IPS DF 6.9 (cell line): Measurements from ENCODE around the gene SUCO.

Experiments
- DNase-seq: peaks from one replicate; pipeline ENCODE4 v3.0.0-alpha.2; 2013; ENCODE audit warnings: low read depth, low spot score
- H3K27ac ChIP-seq: one replicate; pipeline ENCODE4 v1.5.1; 2013; ENCODE audit warnings: low read length, control low read depth
- H3K27me3 ChIP-seq: 2 replicates; pipeline ENCODE4 v1.6.1; 2013; ENCODE audit warnings: mild to moderate bottlenecking, low read length; ENCODE audit not compliant: control insufficient read depth, insufficient read depth
- H3K36me3 ChIP-seq: 2 replicates; pipeline ENCODE4 v1.6.1; 2013; ENCODE audit warnings: low read length; ENCODE audit not compliant: control insufficient read depth, insufficient read depth
- H3K4me1 ChIP-seq: 2 replicates; pipeline ENCODE4 v1.6.1; 2013; ENCODE audit warnings: low read length; ENCODE audit not compliant: control insufficient read depth, insufficient read depth
- H3K4me3 ChIP-seq: 2 replicates; pipeline ENCODE4 v1.5.1; 2013; ENCODE audit warnings: mild to moderate bottlenecking, low read length
- H3K9me3 ChIP-seq: 2 replicates; pipeline ENCODE4 v1.6.1; 2013; ENCODE audit warnings: low read length, inconsistent platforms; ENCODE audit not compliant: control insufficient read depth, insufficient read depth
- WGBS: extraction: QIAGEN DNeasy Blood & Tissue Kit; methylation state at CpG from one replicate; pipeline ENCODE4 v1.1.7; 2013; ENCODE audit warnings: mixed read lengths, missing lambda C conversion rate; ENCODE audit not compliant: insufficient read length, insufficient coverage; 5-methylcytosine and 5-hydroxymethylcytosine counted together

SUCO gene, protein sequence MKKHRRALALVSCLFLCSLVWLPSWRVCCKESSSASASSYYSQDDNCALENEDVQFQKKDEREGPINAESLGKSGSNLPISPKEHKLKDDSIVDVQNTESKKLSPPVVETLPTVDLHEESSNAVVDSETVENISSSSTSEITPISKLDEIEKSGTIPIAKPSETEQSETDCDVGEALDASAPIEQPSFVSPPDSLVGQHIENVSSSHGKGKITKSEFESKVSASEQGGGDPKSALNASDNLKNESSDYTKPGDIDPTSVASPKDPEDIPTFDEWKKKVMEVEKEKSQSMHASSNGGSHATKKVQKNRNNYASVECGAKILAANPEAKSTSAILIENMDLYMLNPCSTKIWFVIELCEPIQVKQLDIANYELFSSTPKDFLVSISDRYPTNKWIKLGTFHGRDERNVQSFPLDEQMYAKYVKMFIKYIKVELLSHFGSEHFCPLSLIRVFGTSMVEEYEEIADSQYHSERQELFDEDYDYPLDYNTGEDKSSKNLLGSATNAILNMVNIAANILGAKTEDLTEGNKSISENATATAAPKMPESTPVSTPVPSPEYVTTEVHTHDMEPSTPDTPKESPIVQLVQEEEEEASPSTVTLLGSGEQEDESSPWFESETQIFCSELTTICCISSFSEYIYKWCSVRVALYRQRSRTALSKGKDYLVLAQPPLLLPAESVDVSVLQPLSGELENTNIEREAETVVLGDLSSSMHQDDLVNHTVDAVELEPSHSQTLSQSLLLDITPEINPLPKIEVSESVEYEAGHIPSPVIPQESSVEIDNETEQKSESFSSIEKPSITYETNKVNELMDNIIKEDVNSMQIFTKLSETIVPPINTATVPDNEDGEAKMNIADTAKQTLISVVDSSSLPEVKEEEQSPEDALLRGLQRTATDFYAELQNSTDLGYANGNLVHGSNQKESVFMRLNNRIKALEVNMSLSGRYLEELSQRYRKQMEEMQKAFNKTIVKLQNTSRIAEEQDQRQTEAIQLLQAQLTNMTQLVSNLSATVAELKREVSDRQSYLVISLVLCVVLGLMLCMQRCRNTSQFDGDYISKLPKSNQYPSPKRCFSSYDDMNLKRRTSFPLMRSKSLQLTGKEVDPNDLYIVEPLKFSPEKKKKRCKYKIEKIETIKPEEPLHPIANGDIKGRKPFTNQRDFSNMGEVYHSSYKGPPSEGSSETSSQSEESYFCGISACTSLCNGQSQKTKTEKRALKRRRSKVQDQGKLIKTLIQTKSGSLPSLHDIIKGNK (N-terminal part only)

DNA sequence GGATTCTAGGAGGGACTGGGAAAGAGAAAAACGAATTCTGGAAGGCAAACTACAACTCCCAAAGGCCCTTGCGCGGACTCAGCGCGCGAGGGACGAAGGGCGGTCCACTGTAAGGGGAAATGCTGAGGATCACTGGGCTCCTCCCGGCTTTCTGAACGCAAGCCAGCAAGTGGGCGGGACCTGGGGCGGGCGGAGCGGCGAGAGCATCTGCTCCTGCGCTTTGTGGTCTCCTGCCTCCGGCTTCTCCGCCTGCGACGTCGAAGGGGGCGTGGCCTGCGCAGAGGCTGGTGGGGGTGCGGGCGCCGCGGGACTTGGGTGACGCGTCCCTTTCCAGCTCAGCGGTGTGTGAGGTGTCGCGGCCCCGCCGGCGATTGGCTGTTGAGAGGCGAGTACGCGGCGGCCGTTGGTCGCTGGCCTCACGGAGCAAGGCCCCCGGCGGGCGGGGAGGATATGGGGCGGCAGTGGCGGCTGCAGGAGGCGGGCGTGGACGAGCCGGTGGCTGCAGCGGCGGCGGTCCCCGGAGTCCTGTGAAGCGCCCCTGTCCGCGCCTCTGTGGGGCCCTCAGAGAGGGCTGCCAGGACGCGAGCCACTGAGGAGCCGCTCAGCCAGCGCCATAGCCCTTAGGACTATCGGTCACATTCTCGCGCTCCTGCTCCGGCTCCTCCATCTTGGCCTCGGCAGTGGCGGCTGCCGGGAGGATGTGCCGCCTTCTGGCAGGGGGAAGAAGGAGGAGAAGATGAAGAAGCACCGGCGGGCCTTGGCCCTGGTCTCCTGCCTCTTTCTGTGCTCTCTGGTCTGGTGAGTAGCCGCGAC is at the start of gene SUCO:
Gene SUCO (plus strand): TSS at position 451 of the 813 bp plus-strand sequence. CDS start 286 bp downstream, at position 737.
- Histone ChIP-seq H3K4me1 (no peaks in the 10 kb centered on the region), H3K27me3 (no peaks in the 10 kb centered on the region), H3K27ac (no peak within 1 kb of the TSS), H3K9me3 (no peaks in the 10 kb centered on the region), H3K36me3 (no peaks in the 10 kb centered on the region), H3K4me3 (peak within 1 kb of the TSS; percentile 90)
- peak; percentile 93 for DNase-seq
- no CpG with 5 or more reads among the region's 74 CpGs for WGBS

DNA sequence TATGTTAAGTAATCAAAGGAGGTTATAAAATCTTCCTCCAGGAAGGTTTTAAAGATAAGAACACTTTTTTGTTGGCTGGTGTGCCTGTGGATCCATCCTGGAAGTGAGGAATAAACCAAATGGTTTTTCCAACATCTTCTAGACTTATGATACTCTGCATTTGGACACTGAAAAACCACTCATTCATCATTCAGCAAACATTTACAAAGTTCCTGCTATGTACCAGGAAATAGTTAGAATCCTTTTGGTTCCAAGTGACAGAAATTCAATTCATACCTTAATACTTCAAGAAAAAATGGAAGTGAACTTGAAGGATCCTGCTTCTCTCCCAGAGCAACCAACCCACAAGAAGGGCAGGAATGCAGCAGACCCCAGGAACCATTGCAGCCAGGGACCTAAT is 49.5 kb upstream of the SUCO start:
- Histone ChIP-seq H3K27me3 (no peaks in the 10 kb centered on the region; the same call in 1 of the 2 replicates), H3K9me3 (no peaks in the 10 kb centered on the region), H3K27ac (no peak overlapping the region), H3K36me3 (no peaks in the 10 kb centered on the region), H3K4me3 (no peak overlapping the region), H3K4me1 (no peaks in the 10 kb centered on the region)
- no peak for DNase-seq

DNA sequence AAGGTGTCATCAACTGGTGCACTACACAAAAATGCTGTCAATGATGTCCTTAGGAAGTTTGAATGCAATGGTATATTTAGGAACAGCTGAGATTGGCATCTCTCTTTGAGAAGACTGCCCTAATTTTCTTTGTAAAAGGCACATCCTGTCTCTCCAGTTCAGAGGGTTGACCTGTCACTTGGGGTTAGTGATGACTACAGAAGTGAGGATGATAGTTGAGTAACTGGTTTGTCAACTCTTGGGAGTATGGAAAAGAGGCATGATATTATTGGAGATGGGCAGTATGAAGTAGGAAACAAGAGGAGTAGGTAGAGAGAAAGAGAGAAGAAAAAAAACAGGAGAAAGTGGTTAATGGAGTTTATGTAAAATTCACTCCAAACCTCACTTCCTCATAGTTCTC is 48.7 kb upstream of the SUCO start:
- DNase-seq = no peak
- Histone ChIP-seq H3K27me3 (no peaks in the 10 kb centered on the region; the same call in 1 of the 2 replicates), H3K9me3 (no peaks in the 10 kb centered on the region), H3K4me1 (no peaks in the 10 kb centered on the region), H3K4me3 (no peak overlapping the region), H3K36me3 (no peaks in the 10 kb centered on the region), H3K27ac (no peak overlapping the region)

DNA sequence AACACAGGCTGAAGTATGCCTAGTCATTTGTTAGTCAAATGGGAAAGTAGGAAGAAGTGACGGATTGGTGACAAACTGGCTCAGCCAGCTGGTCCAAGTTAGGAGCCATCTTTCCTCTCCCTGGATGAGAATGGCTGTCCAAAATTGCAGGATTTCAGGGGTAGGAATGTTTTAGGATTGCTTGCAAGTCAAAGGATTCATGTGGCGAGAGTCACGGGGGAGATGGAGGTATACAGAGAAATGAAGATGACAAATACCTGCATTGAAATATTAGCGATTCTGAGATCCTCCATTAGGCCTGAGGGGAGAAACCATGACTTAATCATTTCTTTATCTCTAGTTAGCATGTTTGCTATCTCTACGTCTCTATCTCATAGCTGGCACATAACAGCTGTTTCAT is 47.3 kb upstream of the SUCO start:
- no peak overlapping the region for H3K4me3 ChIP-seq
- DNase-seq = no peak
- H3K27ac ChIP-seq = no peak overlapping the region
- H3K27me3 ChIP-seq = no peaks in the 10 kb centered on the region; the same call in 1 of the 2 replicates
- H3K4me1 ChIP-seq = no peaks in the 10 kb centered on the region
- H3K36me3 ChIP-seq = no peaks in the 10 kb centered on the region
- no CpG with 5 or more reads among the region's 5 CpGs for WGBS
- no peaks in the 10 kb centered on the region for H3K9me3 ChIP-seq

DNA sequence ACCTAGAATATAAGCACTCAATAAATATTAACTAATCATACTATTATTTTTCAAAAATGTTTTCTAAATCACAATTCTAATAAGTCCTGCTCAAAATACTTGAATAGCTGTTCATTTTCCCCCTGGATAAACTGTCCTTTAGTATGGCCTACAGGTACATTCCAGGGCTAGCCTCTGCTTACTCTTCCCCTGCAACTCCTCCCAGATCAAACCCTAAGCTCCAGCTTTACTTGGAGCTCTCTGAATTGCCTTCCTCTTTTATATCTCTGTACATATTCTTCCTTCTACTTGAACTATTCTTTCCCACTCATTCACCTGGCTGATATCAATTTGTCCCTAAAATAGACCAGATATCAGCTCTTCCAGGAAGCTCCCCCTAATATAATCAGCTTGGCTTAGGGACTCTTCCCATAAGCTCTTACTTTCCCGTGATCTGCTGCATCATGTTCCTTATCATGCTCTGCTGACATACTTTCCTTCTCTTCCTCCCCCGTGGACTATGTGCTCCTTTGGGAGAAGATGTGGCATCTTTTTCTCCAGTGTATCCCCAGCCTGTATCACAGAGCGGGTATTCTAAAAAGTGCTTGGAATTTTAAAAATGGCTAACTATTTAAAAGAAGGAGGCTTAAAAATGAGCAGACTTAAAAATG is 46.0 kb upstream of the SUCO start:
- WGBS = no CpG with 5 or more reads among the region's 3 CpGs
- Histone ChIP-seq H3K36me3 (no peaks in the 10 kb centered on the region), H3K27ac (no peak overlapping the region), H3K4me1 (no peaks in the 10 kb centered on the region), H3K4me3 (no peak overlapping the region), H3K9me3 (no peaks in the 10 kb centered on the region), H3K27me3 (no peaks in the 10 kb centered on the region; the same call in 1 of the 2 replicates)
- no peak for DNase-seq

DNA sequence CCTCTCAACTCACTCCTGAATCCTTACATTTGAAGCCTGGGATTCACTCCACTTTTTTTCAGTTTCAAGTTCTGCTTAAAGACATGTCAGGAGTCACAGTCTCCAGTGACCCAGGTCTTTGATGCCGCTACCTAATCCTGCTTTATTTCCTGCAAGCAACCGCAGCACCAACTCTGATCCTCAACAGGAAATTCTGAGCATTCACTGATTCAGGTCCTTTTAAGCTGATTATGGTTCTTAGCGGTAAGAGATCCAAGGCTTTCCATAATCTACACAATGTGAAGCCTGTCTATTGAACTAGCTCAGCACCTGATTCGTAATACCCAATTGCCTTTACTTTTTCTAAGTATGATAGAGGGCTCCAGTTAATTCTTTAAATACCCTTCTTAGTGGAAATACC is 45.4 kb upstream of the SUCO start:
- no CpG with 5 or more reads among the region's 4 CpGs for WGBS
- Histone ChIP-seq H3K36me3 (no peaks in the 10 kb centered on the region), H3K27me3 (no peaks in the 10 kb centered on the region; the same call in 1 of the 2 replicates), H3K9me3 (no peaks in the 10 kb centered on the region), H3K4me1 (no peaks in the 10 kb centered on the region), H3K4me3 (no peak overlapping the region), H3K27ac (no peak overlapping the region)
- no peak for DNase-seq

DNA sequence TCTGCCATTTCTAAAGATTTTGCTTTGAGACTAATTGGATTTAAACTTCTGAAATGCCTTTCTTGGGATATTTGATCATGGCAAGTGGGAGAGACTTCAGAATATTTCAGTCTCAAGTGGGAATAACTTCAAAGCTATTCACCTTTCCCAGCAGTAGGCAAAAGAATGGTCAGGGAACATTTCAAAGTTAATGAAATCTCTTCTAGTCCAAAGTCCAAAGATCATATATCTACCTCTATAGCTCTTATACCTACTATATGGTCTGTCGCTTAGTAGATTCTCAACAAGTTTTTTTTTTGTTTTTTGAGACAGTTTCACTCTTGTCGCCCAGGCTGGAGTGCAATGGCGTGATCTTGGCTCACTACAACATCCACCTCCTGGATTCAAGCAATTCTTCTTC is 44.6 kb upstream of the SUCO start:
- DNase-seq = no peak
- Histone ChIP-seq H3K36me3 (no peaks in the 10 kb centered on the region), H3K27ac (no peak overlapping the region), H3K4me3 (no peak overlapping the region), H3K9me3 (no peaks in the 10 kb centered on the region), H3K27me3 (no peaks in the 10 kb centered on the region; the same call in 1 of the 2 replicates), H3K4me1 (no peaks in the 10 kb centered on the region)
- WGBS = no CpG with 5 or more reads among the region's 3 CpGs

DNA sequence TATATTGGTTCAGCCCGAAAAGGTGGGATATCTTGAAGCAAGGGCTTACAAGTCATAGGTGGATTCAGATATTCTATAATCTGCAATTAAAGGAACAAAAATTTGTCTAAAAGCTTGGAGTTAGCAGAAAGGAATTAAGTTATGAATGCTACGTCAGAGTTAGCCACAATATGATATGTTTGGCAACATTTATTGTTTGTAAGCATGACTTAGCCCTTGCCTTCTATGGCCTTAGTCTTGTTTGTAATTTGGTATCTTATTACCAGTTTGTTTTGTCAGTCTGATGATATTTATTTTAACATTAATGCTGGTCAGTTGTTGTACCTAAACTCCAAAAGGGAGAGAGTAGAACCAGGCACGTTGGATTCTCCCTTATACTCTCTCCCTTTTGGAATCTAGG is 43.1 kb upstream of the SUCO start:
- Histone ChIP-seq H3K27ac (no peak overlapping the region), H3K27me3 (no peaks in the 10 kb centered on the region; the same call in 1 of the 2 replicates), H3K9me3 (no peaks in the 10 kb centered on the region), H3K4me1 (no peaks in the 10 kb centered on the region), H3K36me3 (no peaks in the 10 kb centered on the region), H3K4me3 (no peak overlapping the region)
- DNase-seq = no peak
- no CpG with 5 or more reads among the region's 3 CpGs for WGBS

DNA sequence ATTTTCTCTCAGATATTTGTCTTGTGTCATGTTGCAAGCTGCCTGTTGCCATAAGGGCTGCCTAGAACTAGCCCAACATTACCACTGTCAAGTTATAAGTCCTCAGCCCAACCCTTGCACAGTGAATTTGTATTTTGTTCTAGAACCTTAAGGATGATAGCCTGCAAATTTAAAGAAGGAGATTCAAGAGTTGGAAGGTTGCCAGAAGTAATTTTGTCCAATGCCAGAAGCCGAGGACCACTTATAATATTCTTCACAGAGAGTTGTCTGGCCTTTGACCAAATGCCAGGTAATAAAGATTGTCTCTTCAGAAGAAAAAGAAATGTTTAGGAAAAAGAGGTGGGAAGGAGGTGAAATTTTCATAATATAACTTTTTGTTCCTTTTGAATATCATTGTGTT is 40.5 kb upstream of the SUCO start:
- no peak for DNase-seq
- no peaks in the 10 kb centered on the region for H3K4me1 ChIP-seq
- no peaks in the 10 kb centered on the region for H3K36me3 ChIP-seq
- no peak overlapping the region for H3K4me3 ChIP-seq
- H3K27ac ChIP-seq = no peak overlapping the region
- no peaks in the 10 kb centered on the region for H3K27me3 ChIP-seq
- WGBS = no CpG with 5 or more reads among the region's 1 CpG
- no peaks in the 10 kb centered on the region for H3K9me3 ChIP-seq
